Loucy (cell line): ENCODE data around the gene ZNF438.

Source experiments
- H2AFZ ChIP-seq: fragments of 200-600 bp; sonication (generic); 2 replicates; pipeline ENCODE4 v1.6.0; 2016; ENCODE audit warnings: antibody characterized with exemption, mild to moderate bottlenecking, low read length, moderate library complexity
- H3F3A ChIP-seq: fragments of 200-600 bp; 2 replicates; pipeline ENCODE4 v1.6.0; 2016; ENCODE audit warnings: antibody characterized with exemption, low read depth, mild to moderate bottlenecking
- H3K27me3 ChIP-seq: fragments of 200-600 bp; sonication (generic); 2 replicates; pipeline ENCODE4 v1.6.1; 2014; ENCODE audit warnings: low read length, mild to moderate bottlenecking; ENCODE audit not compliant: insufficient read depth, poor library complexity, severe bottlenecking
- H3K36me3 ChIP-seq: fragments of 200-600 bp; sonication (generic); 2 replicates; pipeline ENCODE4 v1.6.1; 2016; ENCODE audit warnings: low read length; ENCODE audit not compliant: insufficient read depth
- H3K4me1 ChIP-seq: fragments of 200-600 bp; sonication (generic); 2 replicates; pipeline ENCODE4 v1.5.1; 2014; ENCODE audit warnings: low read length, mild to moderate bottlenecking; ENCODE audit not compliant: insufficient read depth, poor library complexity, severe bottlenecking
- H3K4me2 ChIP-seq: fragments of 200-600 bp; sonication (generic); 2 replicates; pipeline ENCODE4 v1.6.0; 2014; ENCODE audit warnings: antibody characterized with exemption, low read length, low read depth, mild to moderate bottlenecking; ENCODE audit not compliant: poor library complexity, severe bottlenecking
- H3K4me3 ChIP-seq: fragments of 200-600 bp; sonication (generic); 2 replicates; pipeline ENCODE4 v1.5.1; 2014; ENCODE audit warnings: low read length, mild to moderate bottlenecking, mixed read lengths; ENCODE audit not compliant: poor library complexity, severe bottlenecking
- H3K79me2 ChIP-seq: fragments of 200-600 bp; sonication (generic); 2 replicates; pipeline ENCODE4 v1.6.1; 2014; ENCODE audit warnings: low read length; ENCODE audit not compliant: insufficient read depth
- H3K9ac ChIP-seq: fragments of 200-600 bp; sonication (generic); 2 replicates; pipeline ENCODE4 v1.6.0; 2014; ENCODE audit warnings: mild to moderate bottlenecking, low read depth, low read length, moderate library complexity; ENCODE audit not compliant: poor library complexity, severe bottlenecking
- H3K9me2 ChIP-seq: fragments of 200-600 bp; sonication (generic); replicated peaks from 2 replicates; pipeline ENCODE4 v1.6.1; 2016; ENCODE audit warnings: low read depth, low read length, mixed read lengths
- H3K9me3 ChIP-seq: fragments of 200-600 bp; sonication (generic); 2 replicates; pipeline ENCODE4 v1.6.1; 2014; ENCODE audit warnings: mild to moderate bottlenecking, antibody characterized with exemption, low read length, low read depth; ENCODE audit not compliant: insufficient read depth
- H4K20me1 ChIP-seq: fragments of 200-600 bp; sonication (generic); 2 replicates; pipeline ENCODE4 v1.6.0; 2014; ENCODE audit warnings: antibody characterized with exemption, low read length, mild to moderate bottlenecking; ENCODE audit not compliant: insufficient read depth, poor library complexity, severe bottlenecking
- CTCF ChIP-seq: fragments of 200-600 bp; sonication (generic); conservative IDR thresholded peaks from 2 replicates; pipeline ENCODE4 v1.5.1; 2014; ENCODE audit warnings: mild to moderate bottlenecking, antibody characterized with exemption, low read length
- EZH2phosphoT487 ChIP-seq: fragments of 200-600 bp; IDR thresholded peaks from 2 replicates; pipeline ENCODE4 v1.6.1; 2018; ENCODE audit warnings: antibody characterized with exemption, mild to moderate bottlenecking, moderate library complexity, borderline replicate concordance

Gene ZNF438

DNA sequence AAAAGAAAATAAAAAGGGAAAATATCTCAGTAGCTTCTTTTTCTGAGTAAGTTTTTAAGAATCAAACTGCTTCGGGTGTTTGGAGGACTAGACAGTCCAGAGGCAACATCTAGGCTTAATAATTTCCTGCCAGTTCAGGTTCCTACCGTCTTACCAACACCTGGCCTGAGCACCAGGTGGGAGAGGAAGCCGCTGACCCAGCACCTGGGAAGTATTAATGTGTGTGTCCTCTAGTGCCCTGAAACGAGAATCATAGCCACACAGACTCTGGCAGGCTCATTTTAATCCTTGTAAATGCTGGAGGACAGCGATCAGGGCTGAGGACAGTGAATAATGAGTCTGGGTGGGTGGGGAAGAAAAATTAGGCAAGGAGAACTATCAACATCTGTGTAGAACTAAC, 137.4 kb downstream of the ZNF438 start:
- TF ChIP-seq EZH2phosphoT487 (no peak), CTCF (no peak)

GRCh38 chr10:30893208-30893607, 138.5 kb downstream of the ZNF438 start:
- Histone ChIP-seq H3K4me1 (no peaks in the 10 kb centered on the region), H3K79me2 (no peaks in the 10 kb centered on the region), H3K36me3 (no peaks in the 10 kb centered on the region), H3K4me2 (no peak overlapping the region), H3K4me3 (no peak overlapping the region), H4K20me1 (no peaks in the 10 kb centered on the region), H3K9me2 (no peaks in the 10 kb centered on the region), H3F3A (no peaks in the 10 kb centered on the region), H3K9me3 (no peaks in the 10 kb centered on the region), H3K27me3 (no peaks in the 10 kb centered on the region), H2AFZ (no peak overlapping the region), H3K9ac (no peak overlapping the region)
- TF ChIP-seq EZH2phosphoT487: no peak
- no peak for TF ChIP-seq CTCF

More for the DNA sequence above, 137.4 kb downstream of the ZNF438 start:
- H3K9ac ChIP-seq: no peak overlapping the region
- no peaks in the 10 kb centered on the region for H3K9me2 ChIP-seq
- H3K4me1 ChIP-seq: no peaks in the 10 kb centered on the region
- no peaks in the 10 kb centered on the region for H3K27me3 ChIP-seq
- no peaks in the 10 kb centered on the region for H4K20me1 ChIP-seq
- no peak overlapping the region for H3K4me2 ChIP-seq
- no peaks in the 10 kb centered on the region for H3F3A ChIP-seq
- no peak overlapping the region for H2AFZ ChIP-seq
- H3K4me3 ChIP-seq: no peak overlapping the region
- no peaks in the 10 kb centered on the region for H3K36me3 ChIP-seq
- H3K79me2 ChIP-seq: no peaks in the 10 kb centered on the region
- H3K9me3 ChIP-seq: no peaks in the 10 kb centered on the region

GRCh38 chr10:30887839-30888238, 143.8 kb downstream of the ZNF438 start:
- Histone ChIP-seq H3K79me2 (no peaks in the 10 kb centered on the region), H4K20me1 (no peaks in the 10 kb centered on the region), H3K4me3 (no peak overlapping the region), H3F3A (no peaks in the 10 kb centered on the region), H3K27me3 (no peaks in the 10 kb centered on the region), H2AFZ (no peak overlapping the region), H3K4me2 (no peak overlapping the region), H3K9me3 (no peaks in the 10 kb centered on the region), H3K4me1 (no peaks in the 10 kb centered on the region), H3K9ac (no peak overlapping the region), H3K36me3 (no peaks in the 10 kb centered on the region), H3K9me2 (no peaks in the 10 kb centered on the region)
- TF ChIP-seq CTCF: no peak
- no peak for TF ChIP-seq EZH2phosphoT487
